CD4-positive, alpha-beta T cell (primary cell): Measurements from ENCODE around the gene ANKRD33. TPM values are rescaled to one million over a fixed set of nuclear protein-coding genes. Genes with fewer than 3 reads are reported as not detected.

Experiments used
- ATAC-seq: fragments of 200-7000 bp; cut with Tn5 transposase; one replicate; pipeline ENCODE4 v1.10.0; 2022; ENCODE audit warnings: mild to moderate bottlenecking; ENCODE audit not compliant: poor library complexity
- CTCF ChIA-PET: fragments of 350-600 bp; sonication (Branson Sonifier 250); formaldehyde crosslinking; loops from one replicate; lab custom pipeline; 2021; ENCODE audit warnings: antibody characterized with exemption, inconsistent platforms; lab: Charles Lee
- POLR2A ChIA-PET: fragments of 350-600 bp; sonication (Branson Sonifier 250); formaldehyde crosslinking; loops from one replicate; lab custom pipeline; 2021; ENCODE audit warnings: antibody characterized with exemption, inconsistent platforms; lab: Charles Lee
- DNase-seq, 14 experiments: peaks; one replicate each; pipeline ENCODE4 v3.0.0-alpha.2; 2013 to 2020; ENCODE audit warnings: mixed read lengths in 2 of 14
- H3K27ac ChIP-seq, 2 donors: one replicate each; pipeline versions ENCODE4 v1.5.1 to v1.7.0; 2013; ENCODE audit warnings: low read length in 2 of 2, low read depth in 1 of 2, mild to moderate bottlenecking in 1 of 2
- H3K27me3 ChIP-seq, 2 experiments: 1 replicate in 1 of 2; 2 replicates in 1 of 2; pipeline versions ENCODE4 v1.6.1 to v1.7.0; 2013; ENCODE audit warnings: low read length in 2 of 2, control low read depth in 1 of 2, mild to moderate bottlenecking in 1 of 2, moderate library complexity in 1 of 2; ENCODE audit not compliant: insufficient read depth in 2 of 2, control insufficient read depth in 1 of 2
- H3K36me3 ChIP-seq: one replicate; pipeline ENCODE4 v1.6.1; 2013; ENCODE audit warnings: low read length, control low read depth; ENCODE audit not compliant: insufficient read depth
- H3K4me1 ChIP-seq: one replicate; pipeline ENCODE4 v1.6.1; 2013; ENCODE audit warnings: low read length, control low read depth; ENCODE audit not compliant: insufficient read depth
- H3K4me3 ChIP-seq: one replicate; pipeline ENCODE4 v1.5.1; 2013; ENCODE audit warnings: mild to moderate bottlenecking, low read length, moderate library complexity
- H3K9me3 ChIP-seq, 2 experiments: 1 replicate in 1 of 2; 2 replicates in 1 of 2; pipeline versions ENCODE4 v1.6.1 to v1.7.0; 2013; ENCODE audit warnings: low read length in 2 of 2, mild to moderate bottlenecking in 2 of 2, control low read depth in 1 of 2, moderate library complexity in 1 of 2; ENCODE audit not compliant: control insufficient read depth in 1 of 2, insufficient read depth in 1 of 2
- H3K27ac Mint-ChIP-seq: one replicate; pipeline ENCODE4 v1.8.0; 2020; ENCODE audit warnings: mixed read lengths
- H3K27me3 Mint-ChIP-seq: one replicate; pipeline ENCODE4 v1.8.0; 2021; ENCODE audit warnings: mixed read lengths
- H3K36me3 Mint-ChIP-seq: one replicate; pipeline ENCODE4 v1.8.0; 2021; ENCODE audit warnings: low read depth, mixed read lengths
- H3K4me1 Mint-ChIP-seq: one replicate; pipeline ENCODE4 v1.8.0; 2021; ENCODE audit warnings: low read depth, mixed read lengths
- H3K4me3 Mint-ChIP-seq: one replicate; pipeline ENCODE4 v1.8.0; 2020; ENCODE audit warnings: mild to moderate bottlenecking, mixed read lengths
- H3K9me3 Mint-ChIP-seq: one replicate; pipeline ENCODE4 v1.8.0; 2020; ENCODE audit warnings: mixed read lengths
- CTCF ChIP-seq: fragments of 200-600 bp; IDR thresholded peaks from one replicate; pipeline ENCODE4 v1.8.0; 2022; ENCODE audit warnings: antibody characterized with exemption, mild to moderate bottlenecking
- intact Hi-C, 2 experiments: fragments of 100-400 bp; cut with DNase I in 1 of 2; cut with micrococcal nuclease in 1 of 2; formaldehyde crosslinking; loops; one replicate each; pipeline versions ENCODE4 v1.15.1 to v1.9.0; 2023 to 2025; cut with DNase I, micrococcal nuclease
- total RNA-seq, 174 experiments: library from RNA in 2 of 174; stranded (reverse) in 2 of 174; gene quantifications; one replicate each; pipeline ENCODE4 v1.2.3 and lab custom pipeline; 2021 to 2026

ANKRD33 gene
- total RNA-seq, 2 experiments from 2014 or later = not detected

- Histone ChIP-seq H3K36me3 (no peaks in the 10 kb centered on the region), H3K4me3 (no peak overlapping the region), H3K4me1 (peaks cover under 1% of the 10 kb centered on the region), H3K27me3 (no peaks in the 10 kb centered on the region), H3K9me3 (no peaks in the 10 kb centered on the region), H3K27ac (no peak overlapping the region)
- no peak for TF ChIP-seq CTCF
- ChIA-PET CTCF (no interaction called here), POLR2A (no interaction called here)
- no peak overlapping the region for H3K4me3 Mint-ChIP-seq
- intact Hi-C loops = no loop called here
- no peaks in the 10 kb centered on the region for H3K27me3 Mint-ChIP-seq
- DNase-seq (no peak), ATAC-seq (no peak)
- no peaks in the 10 kb centered on the region for H3K36me3 Mint-ChIP-seq
- H3K4me1 Mint-ChIP-seq = no peaks in the 10 kb centered on the region
- no peak overlapping the region for H3K27ac Mint-ChIP-seq
- no peaks in the 10 kb centered on the region for H3K9me3 Mint-ChIP-seq
Observed at GRCh38 chr12:51917746-51918453, 30.0 kb downstream of the ANKRD33 start.

DNA sequence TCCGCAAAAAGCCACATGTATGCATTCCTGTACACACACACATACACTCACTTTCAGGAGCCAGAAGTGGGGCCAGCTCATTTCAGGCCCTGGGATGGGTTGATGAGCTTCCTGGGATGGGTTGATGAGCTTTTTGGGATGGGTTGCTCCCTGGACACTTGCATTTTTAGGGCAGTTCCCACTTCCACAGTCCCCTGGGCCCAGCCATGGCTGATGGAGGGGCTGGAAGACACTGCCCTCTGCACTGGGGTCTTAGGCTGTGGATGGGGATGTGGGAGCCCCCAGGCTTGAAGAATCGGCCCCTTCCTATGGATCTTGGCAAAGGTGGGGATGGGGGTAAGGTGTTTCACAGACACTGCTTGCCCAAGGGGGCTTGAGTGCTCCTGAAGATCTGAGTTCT is 32.1 kb downstream of the ANKRD33 start:
- no peak overlapping the region for H3K4me3 ChIP-seq
- DNase-seq (no peak), ATAC-seq (no peak)
- Mint-ChIP-seq H3K27me3 (no peaks in the 10 kb centered on the region), H3K9me3 (no peaks in the 10 kb centered on the region), H3K4me3 (no peak overlapping the region), H3K27ac (no peak overlapping the region), H3K36me3 (no peaks in the 10 kb centered on the region), H3K4me1 (peaks cover 7% of the 10 kb centered on the region)
- ChIA-PET POLR2A (no interaction called here), CTCF (no interaction called here)
- intact Hi-C loops = no loop called here
- TF ChIP-seq CTCF = no peak
- no peaks in the 10 kb centered on the region for H3K9me3 ChIP-seq
- no peaks in the 10 kb centered on the region for H3K36me3 ChIP-seq
- no peaks in the 10 kb centered on the region for H3K27me3 ChIP-seq
- no peak overlapping the region for H3K27ac ChIP-seq
- H3K4me1 ChIP-seq = peaks cover 12% of the 10 kb centered on the region

DNA sequence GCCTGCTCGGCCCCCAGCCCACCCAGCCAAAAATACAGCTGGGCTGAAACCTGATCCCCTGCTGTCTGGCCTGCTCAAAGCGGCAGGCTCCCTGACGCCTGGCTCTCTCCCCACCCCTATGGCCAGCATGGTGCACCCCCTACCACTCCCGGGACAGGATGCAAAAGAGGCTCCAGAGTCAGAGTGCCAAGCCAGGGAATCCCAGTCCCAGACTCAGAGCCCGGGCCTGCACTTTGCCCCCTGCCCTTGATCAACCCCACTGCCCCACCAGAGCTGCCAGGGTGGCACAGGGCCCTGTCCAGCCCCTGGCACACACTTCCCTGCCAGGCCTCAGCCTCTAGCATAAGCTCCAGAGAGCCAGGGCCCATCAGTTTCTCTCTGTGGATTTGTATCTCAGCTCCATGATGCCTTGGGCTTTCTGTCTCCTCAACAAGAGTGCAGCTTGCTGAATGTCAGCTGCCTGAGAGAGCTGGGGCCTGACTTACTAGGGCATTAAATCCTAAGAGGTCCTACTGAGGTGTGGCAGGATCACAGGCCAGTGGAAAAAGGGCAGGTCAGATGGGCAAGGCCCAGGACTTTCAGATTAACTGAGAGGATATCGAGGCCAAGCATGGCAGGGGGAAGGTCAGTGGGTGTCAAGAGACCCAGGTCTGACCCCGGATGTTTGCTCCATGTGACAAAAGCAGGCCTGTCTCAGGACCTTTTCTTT is 33.3 kb downstream of the ANKRD33 start:
- peaks cover 7% of the 10 kb centered on the region for H3K4me1 Mint-ChIP-seq
- Histone ChIP-seq H3K4me1 (peaks cover 12% of the 10 kb centered on the region), H3K9me3 (no peaks in the 10 kb centered on the region), H3K4me3 (no peak overlapping the region), H3K36me3 (no peaks in the 10 kb centered on the region), H3K27ac (no peak overlapping the region), H3K27me3 (no peaks in the 10 kb centered on the region)
- no peak overlapping the region for H3K4me3 Mint-ChIP-seq
- POLR2A ChIA-PET = interaction anchor here (0.6 kb wide), 1 partner anchor 54 kb away, joined by 3 read pairs; no protein-coding TSS in a partner anchor
- no peaks in the 10 kb centered on the region for H3K36me3 Mint-ChIP-seq
- TF ChIP-seq CTCF = no peak
- DNase-seq (no peak), ATAC-seq (no peak)
- no peaks in the 10 kb centered on the region for H3K9me3 Mint-ChIP-seq
- H3K27ac Mint-ChIP-seq = no peak overlapping the region
- intact Hi-C loops = no loop called here
- no peaks in the 10 kb centered on the region for H3K27me3 Mint-ChIP-seq
- CTCF ChIA-PET = no interaction called here
